IMR-90 (cell line): ENCODE results near the gene IDI2. TPM values are rescaled to one million over a fixed set of nuclear protein-coding genes. Genes with fewer than 3 reads are reported as not detected.

ENCODE experiments used
- ATAC-seq: fragments of 200-7000 bp; cut with Tn5 transposase; 2 replicates; pipeline ENCODE4 v1.9.1; 2020; ENCODE audit warnings: low read depth, mild to moderate bottlenecking, moderate library complexity
- BruUV-seq: library from RNA; stranded (reverse); fragments of 400-500 nt; replicated peaks from 2 replicates; lab custom pipeline; 2021; lab: Mats Ljungman, UMichigan
- CTCF ChIA-PET: fragments of 300-600 bp; formaldehyde crosslinking; extraction: SDS; loops from one replicate; lab custom pipeline; 2021; ENCODE audit warnings: antibody characterized with exemption; lab: Yijun Ruan, JAX
- POLR2A ChIA-PET: fragments of 300-600 bp; sonication (Branson Sonifier 250); formaldehyde crosslinking; loops from one replicate; lab custom pipeline; 2022; ENCODE audit warnings: antibody characterized with exemption; ENCODE audit not compliant: unreplicated experiment; lab: Charles Lee
- DNase-seq: peaks from one replicate; pipeline ENCODE4 v3.0.0; 2013
- H2AFZ ChIP-seq: replicated peaks from 2 replicates; pipeline ENCODE3; 2013; ENCODE audit warnings: low read length, mild to moderate bottlenecking; ENCODE audit not compliant: poor library complexity
- H2AK5ac ChIP-seq: 2 replicates; pipeline ENCODE4 v1.6.1; 2013; ENCODE audit warnings: low read depth, low read length, inconsistent platforms
- H2AK9ac ChIP-seq: replicated peaks from 2 replicates; pipeline ENCODE3; 2013; ENCODE audit warnings: mild to moderate bottlenecking, low read depth, low read length, moderate library complexity; ENCODE audit not compliant: poor library complexity
- H2BK120ac ChIP-seq: 2 replicates; pipeline ENCODE4 v1.6.1; 2013; ENCODE audit warnings: low read depth, low read length, inconsistent platforms
- H2BK15ac ChIP-seq: 3 replicates; pipeline ENCODE4 v1.6.1; 2013; ENCODE audit warnings: low read depth, low read length, inconsistent platforms
- H2BK20ac ChIP-seq: 2 replicates; pipeline ENCODE4 v1.6.1; 2013; ENCODE audit warnings: low read depth, mild to moderate bottlenecking, inconsistent platforms, low read length, moderate library complexity
- H2BK5ac ChIP-seq: 2 replicates; pipeline ENCODE4 v1.6.1; 2013; ENCODE audit warnings: mild to moderate bottlenecking, low read depth, low read length, inconsistent platforms; ENCODE audit not compliant: poor library complexity, severe bottlenecking
- H3K14ac ChIP-seq: replicated peaks from 2 replicates; pipeline ENCODE4 v1.6.1; 2013; ENCODE audit warnings: low read depth, low read length, inconsistent platforms
- H3K18ac ChIP-seq: 2 replicates; pipeline ENCODE4 v1.6.1; 2013; ENCODE audit warnings: low read depth, low read length, control low read depth
- H3K23ac ChIP-seq: 2 replicates; pipeline ENCODE4 v1.6.1; 2013; ENCODE audit warnings: low read depth, low read length, inconsistent platforms
- H3K27ac ChIP-seq: 2 replicates; pipeline ENCODE4 v1.5.1; 2013; ENCODE audit warnings: mild to moderate bottlenecking, control low read depth, low read length; ENCODE audit not compliant: insufficient read depth
- H3K27me3 ChIP-seq: 2 replicates; pipeline ENCODE4 v1.6.1; 2013; ENCODE audit warnings: low read length; ENCODE audit not compliant: control insufficient read depth, insufficient read depth
- H3K36me3 ChIP-seq: 2 replicates; pipeline ENCODE4 v1.6.1; 2013; ENCODE audit warnings: low read length, mixed read lengths; ENCODE audit not compliant: control insufficient read depth, insufficient read depth
- H3K4ac ChIP-seq: 2 replicates; pipeline ENCODE4 v1.6.1; 2013; ENCODE audit warnings: low read depth, low read length, inconsistent platforms
- H3K4me1 ChIP-seq: 2 replicates; pipeline ENCODE4 v1.6.1; 2013; ENCODE audit warnings: low read length, mixed read lengths; ENCODE audit not compliant: control insufficient read depth, insufficient read depth
- H3K4me2 ChIP-seq: 2 replicates; pipeline ENCODE4 v1.6.1; 2013; ENCODE audit warnings: low read depth, mild to moderate bottlenecking, control low read depth, low read length, moderate library complexity
- H3K4me3 ChIP-seq: 2 replicates; pipeline ENCODE4 v1.5.1; 2013; ENCODE audit warnings: low read depth, mild to moderate bottlenecking, control low read depth, low read length, moderate library complexity; ENCODE audit not compliant: insufficient read depth
- H3K56ac ChIP-seq: 2 replicates; pipeline ENCODE4 v1.6.1; 2013; ENCODE audit warnings: low read length, inconsistent platforms; ENCODE audit not compliant: insufficient read depth; ENCODE audit errors: extremely low read depth
- H3K79me1 ChIP-seq, 2 experiments: 2 replicates each; pipeline ENCODE4 v1.6.1; 2013; ENCODE audit warnings: low read length in 2 of 2, inconsistent platforms in 1 of 2, low read depth in 1 of 2
- H3K9ac ChIP-seq: 2 replicates; pipeline ENCODE4 v1.6.1; 2013; ENCODE audit warnings: low read depth, low read length, control low read depth
- H3K9me1 ChIP-seq: 2 replicates; pipeline ENCODE4 v1.6.1; 2013; ENCODE audit warnings: low read length, inconsistent platforms; ENCODE audit not compliant: insufficient read depth
- H3K9me3 ChIP-seq: 2 replicates; pipeline ENCODE4 v1.6.1; 2013; ENCODE audit warnings: low read length; ENCODE audit not compliant: control insufficient read depth, insufficient read depth
- H4K20me1 ChIP-seq: 2 replicates; pipeline ENCODE4 v1.6.1; 2013; ENCODE audit warnings: low read length, inconsistent platforms; ENCODE audit not compliant: insufficient read depth
- H4K5ac ChIP-seq: 2 replicates; pipeline ENCODE4 v1.6.1; 2013; ENCODE audit warnings: mild to moderate bottlenecking, low read depth, low read length, control low read depth
- H4K8ac ChIP-seq, 2 experiments: 2 replicates each; pipeline ENCODE4 v1.6.1; 2013; ENCODE audit warnings: low read depth in 2 of 2, low read length in 2 of 2, control low read depth in 1 of 2, inconsistent platforms in 1 of 2
- H4K91ac ChIP-seq: 2 replicates; pipeline ENCODE4 v1.6.1; 2013; ENCODE audit warnings: low read depth, low read length, inconsistent platforms; ENCODE audit not compliant: insufficient read depth
- CHD1 ChIP-seq: IDR thresholded peaks from 2 replicates; pipeline ENCODE4 v1.6.1; 2012; ENCODE audit warnings: low read depth, low read length, improper control_type of control experiment
- FOS ChIP-seq: fragments of 150-350 bp; IDR thresholded peaks from 2 replicates; pipeline ENCODE4 v1.6.1; 2016; ENCODE audit warnings: low read depth, low read length
- MAFK ChIP-seq: IDR thresholded peaks from 2 replicates; pipeline ENCODE4 v1.6.1; 2012; ENCODE audit warnings: low read depth, low read length, improper control_type of control experiment
- MAZ ChIP-seq: IDR thresholded peaks from 2 replicates; pipeline ENCODE4 v1.6.1; 2012; ENCODE audit warnings: low read depth, mild to moderate bottlenecking, low read length, improper control_type of control experiment, moderate library complexity, borderline replicate concordance
- MXI1 ChIP-seq: IDR thresholded peaks from 2 replicates; pipeline ENCODE4 v1.6.1; 2012; ENCODE audit warnings: low read depth, mild to moderate bottlenecking, low read length, moderate library complexity, borderline replicate concordance
- NFE2L2 ChIP-seq: fragments of 150-350 bp; IDR thresholded peaks from 2 replicates; pipeline ENCODE4 v1.6.1; 2016; ENCODE audit warnings: low read depth, mild to moderate bottlenecking, low read length
- RAD21 ChIP-seq: IDR thresholded peaks from 2 replicates; pipeline ENCODE4 v1.6.1; 2012; ENCODE audit warnings: low read length, improper control_type of control experiment
- RCOR1 ChIP-seq: IDR thresholded peaks from 2 replicates; pipeline ENCODE4 v1.6.1; 2012; ENCODE audit warnings: mild to moderate bottlenecking, low read length, improper control_type of control experiment; ENCODE audit not compliant: insufficient replicate concordance
- SMC3 ChIP-seq: fragments of 150-350 bp; IDR thresholded peaks from 2 replicates; pipeline ENCODE4 v1.6.1; 2016; ENCODE audit warnings: low read depth, mild to moderate bottlenecking, antibody characterized with exemption, low read length, moderate library complexity
- WGBS, 2 experiments: methylation state at CpG; one replicate each; pipeline versions ENCODE4 v1.1.5 to v1.1.7; 2013; ENCODE audit warnings: missing lambda C conversion rate in 2 of 2; ENCODE audit not compliant: insufficient read length in 1 of 2; ENCODE audit errors: extremely low coverage in 2 of 2; 5-methylcytosine and 5-hydroxymethylcytosine counted together
- dilution Hi-C: fragments of 300-500 bp; cut with HindIII; formaldehyde crosslinking; loops from one replicate; pipeline ENCODE4 v1.14.3; 2018; ENCODE audit warnings: low sequenced_read_pairs; ENCODE audit not compliant: unreplicated experiment
- in situ Hi-C: fragments of 300-500 bp; cut with MboI; formaldehyde crosslinking; loops from 3 replicates; pipeline ENCODE4 v1.14.3; 2019; ENCODE audit warnings: low sequenced_read_pairs, inconsistent platforms, mixed read lengths
- intact Hi-C: fragments of 100-400 bp; cut with micrococcal nuclease; formaldehyde crosslinking; loops from 2 replicates; pipeline ENCODE4 v1.10.0; 2022
- polyA plus RNA-seq, 3 experiments: library from polyadenylated mRNA; depleted of rRNA; stranded (reverse); fragments of >200 nt; gene quantifications; 2 replicates each; pipeline ENCODE4 v1.2.3, GENCODE V29; 2012; ENCODE audit warnings: low replicate concordance in 1 of 3
- total RNA-seq: library from RNA; depleted of rRNA; stranded (reverse); fragments of >200 nt; gene quantifications from 2 replicates; pipeline ENCODE4 v1.2.3, GENCODE V29; 2012
- TF ChIP-seq, protein P1 (sequence below): fragments of 150-350 bp; IDR thresholded peaks from 2 replicates; pipeline ENCODE4 v1.6.1; 2017; ENCODE audit warnings: mild to moderate bottlenecking, antibody characterized with exemption, low read length, low read depth

IDI2 gene
- total and polyA plus RNA-seq, 2 of the 4 experiments (the other 2 are of a cell fraction): not detected

- no peak for ATAC-seq
- ChIA-PET CTCF (no interaction called here), POLR2A (no interaction called here)
- H3K27ac ChIP-seq: no peak overlapping the region
- in situ Hi-C loops (no loop called here), intact Hi-C loops (no loop called here), dilution Hi-C loops (no loop called here)
- no peaks in the 10 kb centered on the region for H3K9me1 ChIP-seq
- no peak overlapping the region for H2BK5ac ChIP-seq
- H3K9me3 ChIP-seq: no peaks in the 10 kb centered on the region
- no peak overlapping the region for H3K9ac ChIP-seq
- no peak overlapping the region for H3K4me3 ChIP-seq
- no peaks in the 10 kb centered on the region for H3K36me3 ChIP-seq
- no peak overlapping the region for H2BK20ac ChIP-seq
- H2AK9ac ChIP-seq: no peak overlapping the region
- no peak overlapping the region for H4K5ac ChIP-seq
- H3K56ac ChIP-seq: no peak overlapping the region
- no peak overlapping the region for H2BK15ac ChIP-seq
- no TSS peak for BruUV-seq
- no peaks in the 10 kb centered on the region for H3K27me3 ChIP-seq
- TF ChIP-seq SMC3 (no peak), RCOR1 (no peak), MAFK (no peak), RAD21 (no peak), NFE2L2 (no peak), MAZ (no peak), MXI1 (no peak), CHD1 (no peak), FOS (no peak)
- TF ChIP-seq, protein P1, sequence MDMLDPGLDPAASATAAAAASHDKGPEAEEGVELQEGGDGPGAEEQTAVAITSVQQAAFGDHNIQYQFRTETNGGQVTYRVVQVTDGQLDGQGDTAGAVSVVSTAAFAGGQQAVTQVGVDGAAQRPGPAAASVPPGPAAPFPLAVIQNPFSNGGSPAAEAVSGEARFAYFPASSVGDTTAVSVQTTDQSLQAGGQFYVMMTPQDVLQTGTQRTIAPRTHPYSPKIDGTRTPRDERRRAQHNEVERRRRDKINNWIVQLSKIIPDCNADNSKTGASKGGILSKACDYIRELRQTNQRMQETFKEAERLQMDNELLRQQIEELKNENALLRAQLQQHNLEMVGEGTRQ: no peak
- H4K8ac ChIP-seq: no peak overlapping the region
- no peak overlapping the region for H3K14ac ChIP-seq
- H4K20me1 ChIP-seq: no peaks in the 10 kb centered on the region
- no peak overlapping the region for H3K23ac ChIP-seq
- no peaks in the 10 kb centered on the region for H3K79me1 ChIP-seq
- H3K18ac ChIP-seq: no peak overlapping the region
- H2AFZ ChIP-seq: no peak overlapping the region
- no peak overlapping the region for H3K4me2 ChIP-seq
- no peak overlapping the region for H2BK120ac ChIP-seq
- no peak for DNase-seq
- no peak overlapping the region for H3K4ac ChIP-seq
- H3K4me1 ChIP-seq: no peaks in the 10 kb centered on the region
- H2AK5ac ChIP-seq: no peak overlapping the region
- no peak overlapping the region for H4K91ac ChIP-seq
- no CpG with 5 or more reads among the region's 7 CpGs for WGBS, 2 experiments
Observed at GRCh38 chr10:1029838-1030237, 4.2 kb upstream of the IDI2 start.
